Stimulated activated CD8-positive, alpha-beta memory T cell treated with anti-CD3 and anti-CD28 coated beads, Interleukin-15, amount 100 ng/mL, for 24 hours (primary cell): ENCODE measurements around the gene TRAF6.

ENCODE experiments used
- DNase-seq: peaks from one replicate; pipeline ENCODE4 v3.0.0-alpha.2; 2020; ENCODE audit warnings: low read depth

The TRAF6 gene

DNA sequence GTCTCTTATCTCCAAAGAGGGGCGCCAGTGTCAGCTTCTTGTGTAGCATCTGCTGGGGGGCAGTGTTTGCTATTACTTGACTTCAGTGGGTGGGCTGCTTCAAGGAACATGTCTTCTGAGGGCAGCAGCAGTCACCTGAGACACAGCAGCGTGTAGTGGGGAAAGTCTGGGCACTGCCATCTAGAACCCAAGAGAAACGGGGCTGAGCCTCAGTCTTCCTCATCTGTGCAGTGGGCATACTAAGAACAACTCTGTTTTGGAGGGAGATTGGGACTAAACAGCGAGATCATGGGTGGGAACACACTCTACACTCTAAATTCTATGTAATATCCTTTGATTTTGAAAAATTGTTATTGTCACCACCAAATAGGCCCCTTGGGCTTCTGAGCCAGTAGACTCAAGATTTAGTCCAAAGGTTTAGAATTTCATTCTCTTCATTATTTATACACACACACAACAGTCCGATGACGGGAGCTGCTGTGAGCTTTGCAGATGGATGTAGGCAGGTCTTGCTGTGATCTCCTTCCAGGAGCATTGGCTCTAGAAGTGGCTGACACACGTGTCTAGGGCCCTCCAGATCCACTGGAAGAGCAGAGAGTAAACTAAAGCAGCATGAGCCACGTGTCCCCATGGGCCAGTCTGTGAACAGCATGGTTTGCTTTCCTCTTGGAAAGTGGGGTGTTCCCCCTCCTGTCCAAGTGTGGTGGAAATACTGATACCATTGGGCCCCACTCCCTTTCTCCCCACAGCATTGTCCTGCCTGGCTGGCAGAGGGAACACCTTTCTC, 51.8 kb downstream of the TRAF6 start:
- DNase-seq, result no peak

DNA sequence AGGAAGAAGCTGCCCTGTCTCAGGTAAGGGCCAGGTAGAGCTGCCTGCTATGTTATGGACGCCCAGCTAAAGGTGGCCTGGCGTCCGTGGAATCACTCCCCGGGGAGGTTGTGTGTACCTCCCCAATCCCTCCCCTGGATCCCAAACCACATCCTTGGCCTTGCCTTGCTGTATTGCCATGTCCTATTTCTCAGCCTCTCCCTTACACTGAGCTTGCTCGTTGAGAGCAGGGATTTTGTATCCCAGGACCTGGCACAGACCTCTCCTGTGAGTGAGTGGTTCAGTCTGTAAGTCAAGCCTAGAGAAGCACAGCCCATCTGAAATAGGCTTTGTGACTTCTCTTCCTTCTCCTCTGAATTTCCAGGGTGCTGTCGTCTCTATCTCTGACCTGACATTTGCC, 53.9 kb downstream of the TRAF6 start:
- DNase-seq, result no peak

DNA sequence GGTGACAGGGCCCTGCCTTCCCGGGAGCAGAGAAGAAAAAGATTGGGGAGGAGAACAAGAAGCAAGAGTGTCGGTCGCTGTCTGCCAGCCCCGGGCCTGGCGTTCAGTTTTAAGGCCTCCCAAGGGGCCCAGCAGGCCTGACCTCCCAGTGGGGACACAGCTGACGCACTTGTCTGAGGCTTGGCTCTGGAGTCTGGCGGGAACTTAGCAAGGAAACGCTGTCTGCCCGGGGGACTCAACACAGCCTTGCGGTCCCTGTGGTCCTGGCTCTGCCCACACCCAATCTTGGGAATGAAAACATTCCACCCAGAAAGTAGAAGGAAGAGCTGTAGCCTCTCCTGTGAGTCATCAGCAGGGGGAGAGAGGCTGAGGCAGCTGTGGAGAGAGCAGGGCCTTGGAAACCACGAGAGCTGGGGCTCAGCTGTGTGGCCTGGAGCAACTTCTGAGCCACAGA, 54.4 kb downstream of the TRAF6 start:
- DNase-seq, result no peak

DNA sequence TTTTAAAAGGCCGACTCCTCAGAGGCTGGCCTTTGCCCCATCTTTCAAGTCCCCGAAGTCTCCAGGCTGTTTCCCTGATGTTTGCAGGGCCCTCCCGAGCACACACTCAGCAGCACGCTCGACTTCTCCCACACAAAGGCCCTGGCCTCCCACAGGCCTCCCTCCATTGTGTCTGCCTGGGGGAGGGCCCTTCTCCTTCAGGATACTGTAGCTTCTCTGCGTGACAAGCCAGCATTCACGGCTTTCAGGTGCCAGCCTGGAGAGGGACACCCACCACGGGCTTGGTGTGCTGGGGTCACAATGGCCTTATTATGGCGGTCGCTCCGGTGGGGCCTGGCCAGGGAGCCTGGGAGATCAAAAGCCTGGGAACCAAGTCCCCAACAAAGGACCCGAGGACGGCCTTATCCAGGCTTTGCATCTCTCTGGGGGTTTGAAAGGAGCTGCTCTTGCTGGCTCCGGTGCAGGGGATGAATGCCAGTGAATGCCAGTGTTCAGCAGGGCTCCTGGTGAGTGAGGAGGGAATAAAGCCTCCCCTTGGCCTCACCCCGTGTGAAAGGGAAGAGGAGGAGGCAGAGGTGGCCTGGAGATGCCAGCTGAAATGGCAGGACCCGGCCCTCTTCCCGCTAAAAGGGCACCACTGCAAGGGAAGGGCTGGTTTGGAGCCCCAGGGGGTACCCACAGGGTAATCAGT, 55.0 kb downstream of the TRAF6 start:
- no peak for DNase-seq

DNA sequence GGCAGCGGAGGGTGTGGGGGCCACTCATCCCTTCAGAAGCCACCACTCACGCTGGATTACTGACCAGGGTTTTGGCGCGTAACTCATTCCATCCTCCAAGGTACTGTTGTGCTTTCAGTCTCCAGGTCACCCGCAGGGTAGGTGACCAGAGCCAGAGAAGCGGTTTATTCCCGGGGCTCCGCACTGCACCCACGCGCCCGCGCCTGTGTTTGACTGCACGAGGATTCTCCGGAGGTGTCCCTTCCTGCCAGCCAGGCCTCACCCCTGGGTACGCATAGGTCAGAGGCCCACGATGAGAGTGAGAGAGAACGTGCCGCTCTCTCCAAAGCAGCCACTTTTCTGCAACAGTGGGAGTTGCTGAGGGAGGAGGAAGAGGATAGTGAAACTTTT, 55.5 kb downstream of the TRAF6 start:
- no peak for DNase-seq

DNA sequence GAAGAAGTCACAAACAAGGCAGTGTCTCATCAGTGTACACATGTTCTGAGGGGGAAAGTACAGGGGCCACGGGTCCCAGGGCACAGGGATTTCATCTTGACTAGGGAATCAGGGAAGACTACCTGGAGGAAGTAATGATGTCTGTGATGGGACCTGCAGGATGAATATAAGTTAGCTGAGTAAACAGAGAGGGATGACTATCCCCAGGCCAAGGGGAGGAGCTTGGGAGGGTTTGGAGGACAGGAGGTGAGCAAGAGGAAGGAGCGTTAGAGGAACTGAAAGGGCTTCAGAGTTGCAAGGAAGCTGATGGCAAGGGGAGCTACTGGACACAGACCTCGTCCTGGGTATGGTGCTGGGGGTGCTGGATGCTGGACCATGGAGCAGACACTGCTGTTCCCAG, 56.4 kb downstream of the TRAF6 start:
- DNase-seq, result no peak

DNA sequence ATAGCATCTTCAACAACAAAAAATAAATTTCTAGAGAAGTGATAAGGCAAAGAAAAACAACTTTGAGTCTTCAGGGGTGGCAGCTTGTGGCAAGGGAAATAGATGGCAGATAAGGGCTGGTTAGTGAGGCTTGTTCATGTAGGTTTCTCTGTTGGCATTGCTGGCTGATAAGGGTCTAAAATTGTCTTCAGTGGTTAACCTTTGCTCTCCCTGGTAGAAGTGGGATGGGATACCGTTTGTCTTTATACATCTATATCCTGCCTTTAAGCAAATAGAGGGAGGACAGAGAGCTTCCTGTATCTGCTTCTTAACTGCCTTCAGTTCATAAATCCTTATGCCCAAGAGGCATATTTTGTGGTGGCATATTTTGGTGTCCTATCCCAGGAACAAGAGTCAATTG, 57.1 kb downstream of the TRAF6 start:
- no peak for DNase-seq

DNA sequence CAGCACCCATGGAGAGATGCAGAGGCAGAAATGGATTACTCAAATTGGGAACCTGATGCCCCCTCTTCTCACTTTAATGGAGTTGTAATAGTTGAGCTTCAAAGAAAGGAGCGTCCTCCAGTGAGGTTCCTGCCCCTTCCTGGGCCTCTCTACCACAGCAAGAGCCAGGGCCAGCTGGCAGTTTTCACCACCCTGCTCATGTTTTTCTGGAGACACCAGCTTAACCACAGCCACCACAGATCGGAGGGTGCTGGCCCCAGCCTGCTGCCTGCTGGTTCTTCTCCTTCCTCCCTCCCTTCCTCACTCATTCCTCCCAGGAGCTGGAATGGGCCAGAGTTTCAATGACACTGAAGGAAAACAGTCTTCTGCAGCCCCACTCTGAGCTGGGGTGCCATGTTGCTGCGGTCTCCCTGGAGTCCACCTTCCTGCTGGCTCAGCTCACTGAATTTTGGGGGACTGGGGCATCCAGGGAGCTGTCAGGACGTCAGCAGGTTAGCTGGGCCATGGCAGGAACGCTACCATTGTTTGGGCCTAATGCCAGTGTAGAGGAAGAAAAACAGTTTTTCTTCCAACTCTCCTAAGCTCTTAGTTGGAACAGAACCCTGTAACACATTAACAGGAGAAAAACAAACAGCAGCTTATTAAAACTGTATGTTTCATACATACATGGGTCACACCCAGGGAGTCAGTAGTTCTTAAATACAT, 57.7 kb downstream of the TRAF6 start:
- DNase-seq, result no peak

DNA sequence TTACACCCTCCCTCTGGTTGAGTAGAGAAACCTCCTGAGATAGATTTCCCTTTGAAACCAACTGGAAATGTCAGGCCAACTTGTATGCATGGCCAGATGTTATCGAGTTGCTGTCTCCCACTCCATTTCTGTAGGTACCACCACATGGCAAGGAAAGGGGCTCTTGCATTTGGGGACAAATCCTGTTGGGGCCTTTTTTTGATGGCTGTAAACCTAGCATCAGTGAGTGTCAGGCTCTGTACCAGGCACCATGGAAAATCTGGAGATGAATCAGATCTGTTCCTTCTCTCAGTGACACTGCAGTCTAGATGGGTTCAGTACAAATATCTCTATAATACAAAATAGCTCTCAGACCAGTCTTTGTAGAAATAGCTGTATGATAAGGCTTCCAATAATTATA, 58.4 kb downstream of the TRAF6 start:
- no peak for DNase-seq

DNA sequence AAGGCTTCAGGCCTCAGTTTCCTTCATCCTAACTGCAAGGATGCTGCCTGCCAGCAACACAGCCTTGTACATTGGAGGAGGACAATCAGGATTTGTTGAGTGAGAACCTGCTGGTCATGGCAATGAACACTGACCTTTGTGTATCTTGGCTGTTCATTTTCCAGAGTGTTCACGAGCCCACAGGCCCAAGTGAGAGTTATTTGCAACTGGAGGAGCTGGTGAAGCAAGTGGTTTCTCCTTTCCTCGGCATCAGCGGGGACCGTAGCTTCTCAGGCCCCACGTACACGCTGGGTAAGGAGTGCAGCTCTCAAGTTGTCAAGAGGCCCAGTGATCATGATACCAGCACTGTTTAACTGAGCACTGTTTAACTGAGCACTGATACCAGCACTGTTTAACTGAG, 59.0 kb downstream of the TRAF6 start:
- DNase-seq, result no peak

DNA sequence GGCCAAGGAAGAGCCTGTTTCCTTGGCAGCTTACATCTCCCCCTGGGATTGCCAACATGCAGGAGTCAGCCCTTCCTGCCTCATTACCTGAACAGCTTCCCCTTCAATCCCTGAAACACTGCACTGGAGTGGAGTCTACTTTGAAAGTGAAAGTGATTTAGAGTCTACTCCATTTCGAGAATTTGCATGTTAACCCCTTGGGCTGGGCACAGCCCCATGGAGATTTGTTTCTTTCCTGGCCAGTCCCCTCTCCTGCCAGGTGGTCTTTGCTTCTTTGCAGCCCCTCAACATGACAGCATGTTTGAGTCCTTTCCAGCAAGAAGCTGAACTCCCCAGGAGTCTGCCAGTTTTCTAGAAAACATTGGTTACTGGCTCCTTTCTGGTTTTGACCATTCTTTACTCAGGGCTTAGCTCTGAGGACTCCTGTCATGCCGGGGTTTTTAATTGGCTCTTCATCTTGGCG, 59.9 kb downstream of the TRAF6 start:
- no peak for DNase-seq

DNA sequence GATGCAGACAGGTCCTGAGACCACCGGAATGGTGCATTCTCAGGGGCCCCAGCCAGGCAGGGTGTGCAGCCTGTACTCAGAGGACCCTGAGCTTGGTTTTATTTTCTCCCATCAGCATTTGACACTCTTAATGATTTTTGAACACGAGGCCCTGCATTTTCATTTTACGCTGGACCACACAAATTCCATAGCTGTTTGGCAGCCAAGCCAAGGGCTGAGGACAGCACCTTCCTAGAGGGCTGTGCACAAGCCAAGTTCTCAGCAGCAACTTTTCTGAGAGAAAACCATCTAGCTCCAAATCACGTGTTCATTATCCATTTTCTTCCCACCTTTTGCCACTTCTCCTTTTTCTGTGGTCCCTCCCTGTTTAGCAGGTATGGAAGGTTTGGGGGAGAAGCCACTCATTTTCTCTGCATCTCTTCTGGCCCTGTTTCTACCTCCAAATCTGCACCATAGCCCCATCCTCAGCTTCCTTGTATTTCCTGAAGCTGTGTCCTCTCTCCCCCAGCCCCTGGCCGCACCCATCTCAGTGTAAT, 60.4 kb downstream of the TRAF6 start:
- DNase-seq, result no peak

DNA sequence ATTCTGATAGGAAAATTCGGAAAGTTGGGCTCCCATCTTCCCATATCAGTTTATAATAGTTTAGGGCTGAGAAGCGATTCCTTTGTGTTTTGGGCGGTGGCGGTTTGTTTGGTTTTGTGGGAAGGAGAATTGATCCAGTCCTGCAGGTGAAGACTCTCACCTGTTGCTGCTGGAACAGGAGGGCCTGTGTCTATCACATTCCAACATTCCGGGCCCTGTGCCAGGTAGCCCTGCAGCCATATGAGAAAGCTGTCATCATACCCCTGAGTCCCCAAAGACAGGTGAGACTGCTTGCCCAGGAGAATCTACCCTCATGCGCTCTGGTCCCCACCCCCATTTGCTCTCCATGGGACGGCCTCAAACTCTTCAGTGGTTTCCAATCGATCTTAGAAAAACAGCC, 62.1 kb downstream of the TRAF6 start:
- no peak for DNase-seq

DNA sequence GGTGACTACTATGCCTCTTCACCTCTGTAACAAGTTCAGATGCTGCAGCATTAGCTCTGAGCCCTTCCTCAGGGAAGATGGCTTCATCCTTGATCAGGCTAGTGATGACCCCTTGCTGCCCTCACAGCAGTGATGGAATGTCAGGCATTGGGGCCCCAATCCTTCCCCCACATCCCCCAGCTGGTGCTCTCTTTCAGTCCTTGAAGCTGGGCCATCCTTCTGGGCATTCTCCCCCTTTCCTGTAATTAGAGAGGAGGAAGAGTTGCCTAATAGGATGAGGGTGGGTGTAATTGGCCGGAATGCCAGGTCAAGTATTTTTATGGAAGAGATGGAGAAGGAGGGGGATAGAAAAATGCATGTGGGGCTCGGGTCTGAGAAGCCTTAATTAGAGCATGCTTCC, 62.6 kb downstream of the TRAF6 start:
- no peak for DNase-seq

DNA sequence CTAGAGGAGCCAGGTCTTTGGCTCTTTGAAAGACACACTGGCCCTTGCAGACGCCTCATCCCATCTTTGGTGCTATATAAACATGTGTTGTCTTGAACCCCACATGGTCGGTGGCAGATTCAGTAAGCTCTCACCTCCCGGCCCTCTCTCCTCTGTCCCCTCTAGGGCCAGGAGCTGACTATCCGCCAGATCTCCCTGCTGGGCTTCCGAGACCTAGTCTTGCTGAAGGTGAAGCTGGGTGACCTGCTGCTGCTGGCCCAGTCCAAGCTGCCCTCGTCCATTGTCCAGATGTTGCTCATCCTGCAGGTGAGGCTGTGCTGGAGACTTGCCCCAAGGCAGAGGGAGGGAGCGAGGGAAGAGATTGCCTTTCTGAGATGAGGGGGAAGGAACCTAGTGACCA, 63.9 kb downstream of the TRAF6 start:
- no peak for DNase-seq

DNA sequence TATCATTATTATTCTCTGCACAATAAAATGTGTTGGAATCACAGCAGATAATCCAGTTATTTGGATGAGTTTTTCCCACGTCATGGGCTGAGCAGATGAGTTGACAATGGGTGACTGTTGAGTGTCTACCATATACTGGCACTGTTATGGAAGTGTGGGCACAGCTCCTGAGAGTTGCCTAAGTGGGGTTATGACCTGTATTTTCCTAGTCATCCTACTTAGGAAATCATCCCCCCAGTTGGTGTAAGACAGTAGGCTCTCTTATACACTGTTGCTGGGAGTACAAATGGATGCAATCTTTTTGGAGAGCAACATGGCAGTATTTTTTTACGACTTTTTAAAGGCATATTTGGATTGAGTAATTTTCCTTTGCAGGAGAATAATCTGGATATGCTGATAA, 66.4 kb downstream of the TRAF6 start:
- DNase-seq, result no peak

DNA sequence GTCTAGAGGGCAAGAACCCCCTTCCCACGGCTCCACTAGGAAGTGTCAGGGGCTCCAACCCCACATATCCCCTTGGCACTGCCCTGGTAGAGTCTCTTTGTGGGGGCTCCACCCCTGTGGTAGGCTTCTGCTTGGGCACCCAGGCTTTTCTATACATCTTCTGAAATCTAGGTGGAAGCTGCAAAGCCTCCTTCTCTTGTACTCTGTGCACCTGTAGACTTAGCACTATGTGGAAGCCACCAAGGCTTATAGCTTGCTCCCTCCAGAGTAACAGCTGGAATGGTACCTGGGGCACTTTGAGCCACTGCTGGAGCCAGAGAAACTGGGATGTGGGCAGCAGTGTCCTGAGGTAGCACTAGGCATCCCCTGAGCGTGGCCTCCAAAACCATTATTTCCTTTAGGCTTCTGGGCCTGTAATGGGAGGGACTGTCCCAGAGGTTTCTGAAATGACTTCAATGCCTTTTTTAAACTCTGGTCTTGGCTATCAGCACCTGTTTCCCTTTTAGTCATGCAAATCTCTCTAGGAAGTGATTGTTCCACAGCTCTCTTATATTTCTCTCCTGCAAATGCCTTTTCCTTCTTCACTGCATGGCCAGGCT, 68.4 kb downstream of the TRAF6 start:
- no peak for DNase-seq

DNA sequence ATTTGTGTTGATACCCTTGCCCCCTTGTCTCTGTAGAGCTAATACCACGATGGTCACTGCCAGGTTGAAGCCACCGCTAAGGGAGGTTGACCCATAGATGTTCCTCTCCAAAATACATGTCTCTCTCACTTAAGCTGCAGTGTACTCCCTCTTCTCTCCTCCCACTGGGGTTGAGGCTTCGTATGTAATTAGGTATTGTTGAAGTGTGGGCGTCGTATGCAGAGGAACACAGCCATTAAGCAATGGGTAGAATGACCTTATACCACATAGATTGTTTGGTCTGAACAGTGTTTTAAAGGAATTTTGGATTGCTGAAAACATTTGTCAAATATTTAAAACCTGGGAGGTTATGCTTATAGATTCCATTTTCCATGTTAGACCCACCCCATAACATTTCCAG, 71.9 kb downstream of the TRAF6 start:
- no peak for DNase-seq

DNA sequence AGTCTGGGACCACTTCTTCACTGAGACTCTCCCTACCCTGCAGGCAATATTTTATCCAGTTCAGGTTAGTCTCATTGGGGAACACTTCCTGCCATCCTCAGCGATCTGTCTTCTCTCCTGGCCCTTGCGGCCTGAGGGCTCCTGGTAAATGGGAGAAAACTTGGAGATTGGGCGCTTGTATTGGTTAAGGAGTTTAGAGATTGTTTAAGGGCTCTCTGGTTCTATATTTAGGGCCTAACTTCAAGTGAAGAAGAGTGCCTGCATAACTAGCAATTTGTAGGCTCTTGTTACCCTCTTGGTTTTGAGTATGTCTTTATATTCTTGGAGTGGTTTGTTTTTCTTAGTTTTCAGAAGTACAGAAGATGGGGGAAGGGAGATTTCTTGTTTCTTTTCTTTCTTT, 72.7 kb downstream of the TRAF6 start:
- DNase-seq, result no peak
